ENCODE results near the gene CAV1.

Gene CAV1

GRCh38 chr7:116588641-116589594, 64.1 kb downstream of the CAV1 start:
- peak; percentile 29 for DNase-seq (ENCODE audit: low spot score)

GRCh38 chr7:116591202-116592040, 66.6 kb downstream of the CAV1 start:
- TF ChIP-seq CTCF (IDR thresholded peaks at IDR 0.05; ENCODE audit: extremely low read depth, missing control alignments) = peak; percentile 20
- no peak for DNase-seq (ENCODE audit: low spot score)

More at GRCh38 chr7:116588641-116589594, 64.1 kb downstream of the CAV1 start:
- no peak for TF ChIP-seq CTCF (IDR thresholded peaks at IDR 0.05; ENCODE audit: extremely low read depth, missing control alignments)

GRCh38 chr7:116592041-116592355, 67.2 kb downstream of the CAV1 start:
- TF ChIP-seq CTCF (IDR thresholded peaks at IDR 0.05; ENCODE audit: extremely low read depth, missing control alignments) = no peak

GRCh38 chr7:116592445-116592844, 67.6 kb downstream of the CAV1 start:
- no peak for DNase-seq (ENCODE audit: low spot score)
- TF ChIP-seq CTCF (IDR thresholded peaks at IDR 0.05; ENCODE audit: extremely low read depth, missing control alignments) = no peak

More at GRCh38 chr7:116592041-116592355, 67.2 kb downstream of the CAV1 start:
- no peak for DNase-seq (ENCODE audit: low spot score)

- TF ChIP-seq CTCF (IDR thresholded peaks at IDR 0.05; ENCODE audit: extremely low read depth, missing control alignments) = no peak
- DNase-seq (ENCODE audit: low spot score) = no peak
These were observed 68.7 kb downstream of the CAV1 start for GRCh38 chr7:116593359-116594075.

- no peak for TF ChIP-seq CTCF (IDR thresholded peaks at IDR 0.05; ENCODE audit: extremely low read depth, missing control alignments)
- no peak for DNase-seq (ENCODE audit: low spot score)
These were observed 70.2 kb downstream of the CAV1 start for GRCh38 chr7:116595063-116595462.
